GM19395 (cell line): ENCODE results near the gene AASDH.

Source experiments
- ATAC-seq: cut with Tn5 transposase; IDR thresholded peaks from one replicate; pipeline ENCODE4 v1.9.1; 2021; ENCODE audit warnings: mild to moderate bottlenecking, moderate library complexity; ENCODE audit not compliant: unreplicated experiment

The AASDH gene

GRCh38 chr4:56316011-56316650 is 71.2 kb downstream of the AASDH start:
- ATAC-seq: no peak

- no peak for ATAC-seq
Observed at GRCh38 chr4:56315543-56315942, 71.7 kb downstream of the AASDH start.

- ATAC-seq: no peak
Observed at GRCh38 chr4:56315041-56315440, 72.2 kb downstream of the AASDH start.

- no peak for ATAC-seq
Observed at GRCh38 chr4:56314207-56314915, 72.9 kb downstream of the AASDH start.

- no peak for ATAC-seq
Observed at GRCh38 chr4:56313132-56313531, 74.2 kb downstream of the AASDH start.

GRCh38 chr4:56311299-56311975 is 75.9 kb downstream of the AASDH start:
- no peak for ATAC-seq

DNA sequence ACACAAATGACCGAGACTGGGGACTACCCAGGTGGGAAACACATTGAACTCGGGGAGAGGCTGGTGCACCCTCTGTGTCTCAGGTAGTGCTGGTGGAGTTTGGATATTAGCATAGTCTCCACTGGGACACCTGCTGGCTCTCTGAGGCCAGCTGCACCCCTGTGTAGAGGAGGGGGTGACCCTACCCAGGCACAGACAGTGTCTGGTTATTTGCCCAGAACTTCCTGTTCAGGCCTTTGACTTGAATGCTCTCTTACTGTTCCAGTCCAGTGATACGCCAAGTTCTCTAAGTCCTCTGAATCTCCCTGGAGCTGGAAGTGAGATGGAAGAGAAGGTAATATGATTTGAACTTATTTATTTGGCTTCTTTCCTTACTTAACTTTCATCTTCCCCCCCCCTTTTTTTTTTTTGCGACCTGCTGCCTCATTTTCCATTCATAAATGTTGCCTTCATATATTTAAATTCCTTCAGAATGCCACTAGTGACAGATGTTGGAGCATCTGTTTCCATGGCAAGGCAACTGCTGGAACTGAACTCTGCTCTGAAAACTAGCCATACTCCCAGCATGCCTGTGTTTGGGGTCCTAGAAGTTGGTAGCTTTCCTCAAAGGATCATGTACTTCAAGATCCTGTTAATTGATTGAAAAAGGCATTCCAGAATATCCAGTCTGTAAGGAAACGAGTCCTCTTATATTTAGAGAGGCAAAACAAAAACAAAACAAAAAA is 76.7 kb downstream of the AASDH start:
- ATAC-seq: no peak

DNA sequence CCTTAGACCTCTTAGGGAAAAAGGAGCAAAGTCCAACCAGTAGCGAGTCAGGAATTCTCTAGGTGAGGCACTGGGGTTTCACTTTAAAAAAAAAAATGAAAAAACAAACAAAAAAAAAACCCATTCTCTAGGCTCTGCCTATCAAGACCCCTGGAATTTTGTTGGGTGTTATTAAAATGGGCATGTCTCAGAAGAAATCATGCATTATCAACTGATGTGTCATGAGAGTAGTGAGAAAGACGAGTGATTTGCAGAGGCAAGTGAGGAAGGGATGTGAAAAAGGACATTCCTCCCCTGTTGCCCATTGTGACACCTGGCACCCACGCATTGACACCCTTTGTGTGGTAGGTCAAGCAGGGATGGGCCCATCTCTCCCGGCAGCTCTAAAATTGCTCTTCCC is 78.9 kb downstream of the AASDH start:
- no peak for ATAC-seq

DNA sequence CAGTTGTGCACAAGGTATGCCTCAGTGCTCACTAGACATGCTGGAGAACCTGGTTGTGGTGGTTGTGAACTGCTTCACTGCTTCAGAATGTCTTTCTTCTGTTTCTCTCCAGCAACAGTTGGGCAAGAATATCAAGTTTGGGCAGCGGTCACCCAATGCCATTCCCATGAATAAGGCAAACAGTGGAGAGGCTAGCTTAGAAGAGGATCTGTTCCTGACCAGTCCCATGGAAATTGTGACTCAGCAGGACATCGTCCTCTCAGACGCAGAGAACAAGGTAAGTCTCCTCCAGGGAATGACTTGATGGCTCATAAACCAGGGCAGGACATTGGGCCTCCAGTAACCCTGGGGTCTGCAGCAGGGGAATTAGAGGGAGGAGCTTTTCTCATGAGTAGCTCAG is 79.9 kb downstream of the AASDH start:
- no peak for ATAC-seq

- no peak for ATAC-seq
Observed at GRCh38 chr4:56305390-56305789, 81.9 kb downstream of the AASDH start.

- ATAC-seq: no peak
Observed at GRCh38 chr4:56303921-56304320, 83.4 kb downstream of the AASDH start.

DNA sequence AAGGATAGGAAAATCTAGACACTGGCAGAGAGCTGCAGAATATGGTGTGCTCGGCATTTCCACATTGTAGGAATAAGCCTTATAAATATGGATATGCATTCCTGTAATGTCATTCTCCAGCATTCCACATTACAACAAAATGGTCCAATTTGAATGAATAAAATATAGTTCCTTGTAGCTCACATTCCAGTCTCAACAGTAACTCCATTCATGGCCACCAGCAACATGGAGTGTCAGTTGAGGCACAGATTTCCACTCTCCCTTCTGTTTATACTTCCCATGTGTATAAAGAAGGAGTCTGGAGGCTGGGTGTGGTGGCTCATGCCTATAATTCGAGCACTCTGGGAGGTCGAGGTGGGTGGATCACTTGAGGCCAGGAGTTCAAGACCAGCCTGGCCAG is 84.5 kb downstream of the AASDH start:
- ATAC-seq: no peak

DNA sequence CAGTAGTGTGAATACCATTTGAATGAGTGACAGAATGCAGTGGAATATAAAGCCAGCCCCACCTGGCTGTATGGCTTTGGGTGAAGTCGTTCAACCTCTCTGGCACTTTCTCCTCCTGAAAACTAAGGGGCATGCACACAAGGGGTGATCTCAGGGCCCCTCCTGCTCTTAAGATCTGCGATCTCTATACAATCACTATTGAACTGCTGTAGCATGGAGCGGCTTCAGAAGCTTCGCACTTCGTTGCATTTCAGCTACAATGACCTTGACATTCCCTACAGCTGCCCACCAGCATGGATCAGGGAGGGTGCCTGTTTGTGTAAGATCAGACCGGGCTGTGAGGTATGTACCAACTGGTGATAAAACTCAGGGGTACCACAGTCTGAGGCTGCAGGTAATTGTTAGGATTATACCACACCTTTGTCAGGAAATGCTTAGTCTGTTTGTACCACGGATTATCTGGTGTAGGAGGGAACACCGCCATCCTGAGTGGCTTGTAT is 85.2 kb downstream of the AASDH start:
- ATAC-seq: no peak

DNA sequence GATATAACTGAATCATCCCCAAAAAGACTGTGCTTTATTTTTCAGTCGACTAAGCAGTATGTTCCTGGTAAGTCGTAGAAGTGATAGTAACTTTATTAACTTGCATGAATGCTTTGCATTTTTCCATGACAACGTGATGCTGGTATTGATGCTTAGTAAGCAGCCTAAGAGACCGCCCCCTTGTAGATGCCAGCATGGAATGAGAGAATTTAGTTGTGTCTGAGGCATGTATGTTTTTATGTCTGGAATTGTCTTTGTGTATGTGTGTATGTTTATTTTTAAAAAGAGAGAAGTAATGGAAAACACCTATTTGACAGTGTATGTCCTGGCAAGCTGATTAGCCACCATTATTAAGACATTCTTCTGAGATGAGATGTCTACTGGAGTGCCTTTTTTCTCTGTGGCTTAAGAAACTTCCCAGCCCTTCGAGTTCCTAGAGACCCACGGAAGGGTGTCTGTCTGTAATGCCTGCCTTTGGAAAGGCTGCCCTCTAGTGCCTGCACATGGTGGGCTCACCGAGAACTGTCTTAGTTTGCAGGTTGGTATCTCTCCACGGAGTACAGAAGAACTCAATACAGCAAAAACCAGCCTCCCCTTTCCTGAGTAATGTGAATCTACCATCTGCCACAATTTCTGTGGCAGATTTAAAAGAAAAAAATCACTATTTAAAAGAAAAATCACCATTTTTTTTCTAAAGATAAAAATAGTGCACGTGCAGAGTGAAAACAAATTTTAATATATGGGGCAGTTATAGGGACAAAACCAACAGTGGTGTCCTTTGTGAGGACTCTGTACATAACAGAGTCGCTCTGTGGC is 85.9 kb downstream of the AASDH start:
- ATAC-seq: peak; percentile 98

- no peak for ATAC-seq
Observed at GRCh38 chr4:56298236-56298635, 89.1 kb downstream of the AASDH start.

DNA sequence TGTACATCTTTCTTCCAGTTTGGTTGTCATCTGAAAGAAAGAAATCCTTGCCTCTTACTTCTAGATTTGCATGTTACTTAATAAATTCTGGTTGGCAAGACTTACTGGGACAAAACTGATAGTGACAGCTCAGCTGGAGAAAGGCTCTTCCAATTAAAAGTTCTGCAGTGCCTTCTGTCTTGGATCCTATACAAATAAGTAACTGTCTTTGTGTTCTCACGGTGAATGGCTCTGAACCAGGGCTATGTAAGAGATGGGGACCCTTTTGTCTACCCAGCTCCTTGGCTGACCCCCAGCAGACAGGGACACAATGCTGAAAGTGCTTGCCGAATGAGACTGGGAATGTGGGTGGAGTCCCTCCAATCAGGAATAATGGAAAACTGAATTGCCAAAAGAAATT is 89.5 kb downstream of the AASDH start:
- ATAC-seq: no peak

DNA sequence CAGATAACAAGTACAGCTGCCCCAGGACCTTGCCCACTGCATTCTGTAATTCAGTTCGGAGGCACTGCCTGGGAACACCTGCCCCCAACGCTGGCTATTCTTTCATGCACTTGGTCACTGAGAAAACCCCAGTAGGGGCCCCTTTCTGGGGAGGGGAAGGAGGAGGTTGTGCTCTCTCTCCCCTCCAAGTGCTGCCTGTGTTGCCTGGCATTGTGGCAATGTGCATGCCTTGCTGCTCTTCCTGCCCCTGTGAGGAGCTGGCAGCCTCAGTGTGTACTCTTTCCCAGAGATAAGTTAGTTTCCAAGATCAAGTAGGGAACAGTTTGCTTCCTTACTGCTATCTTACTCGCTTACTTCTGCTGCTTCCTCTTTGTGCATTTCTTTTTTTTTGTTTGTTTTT is 90.8 kb downstream of the AASDH start:
- ATAC-seq: no peak

- ATAC-seq: no peak
Observed at GRCh38 chr4:56293121-56293520, 94.2 kb downstream of the AASDH start.

DNA sequence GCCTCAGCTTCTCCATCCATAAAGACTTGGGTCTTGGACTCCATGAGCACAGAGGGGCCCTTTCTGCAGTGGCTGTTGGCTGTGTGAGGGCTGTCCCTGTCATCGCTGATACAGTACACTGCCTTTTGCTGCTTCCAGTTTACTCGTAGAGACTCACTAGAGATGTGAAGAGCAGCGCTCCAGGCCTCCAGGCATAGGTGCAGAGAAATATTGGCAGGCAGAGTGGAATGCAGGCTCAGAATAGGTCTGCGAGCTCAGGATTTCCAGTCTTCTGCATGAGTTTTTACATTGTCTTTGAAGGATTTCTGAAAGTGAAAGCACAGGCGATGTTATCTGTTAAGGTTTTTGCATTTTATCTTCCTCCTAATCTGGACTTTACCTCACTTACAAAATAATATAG is 97.4 kb downstream of the AASDH start:
- ATAC-seq: no peak

GRCh38 chr4:56288663-56289062 is 98.6 kb downstream of the AASDH start:
- no peak for ATAC-seq
